ENCODE measurements around the gene NAALADL2.
"Not testable (repeated sequence)": the region's sequence is repeated elsewhere in the genome, so short reads cannot be mapped to it uniquely, and the experiment has no call there.

NAALADL2 gene

GRCh38 chr3:175591375-175591774, 732.2 kb downstream of the NAALADL2 start:
- no peak for DNase-seq (ENCODE audit: low read depth)

GRCh38 chr3:175593331-175593730, 734.2 kb downstream of the NAALADL2 start:
- DNase-seq (ENCODE audit: low read depth): no peak

- DNase-seq (ENCODE audit: low read depth): no peak
Observed at GRCh38 chr3:175598740-175599139, 739.6 kb downstream of the NAALADL2 start.

GRCh38 chr3:175601521-175601920, 742.4 kb downstream of the NAALADL2 start:
- no peak for DNase-seq (ENCODE audit: low read depth)

- no peak for DNase-seq (ENCODE audit: low read depth)
Observed at GRCh38 chr3:175605851-175606250, 746.7 kb downstream of the NAALADL2 start.

GRCh38 chr3:175606650-175607318, 747.6 kb downstream of the NAALADL2 start:
- DNase-seq (ENCODE audit: low read depth): no peak

DNA sequence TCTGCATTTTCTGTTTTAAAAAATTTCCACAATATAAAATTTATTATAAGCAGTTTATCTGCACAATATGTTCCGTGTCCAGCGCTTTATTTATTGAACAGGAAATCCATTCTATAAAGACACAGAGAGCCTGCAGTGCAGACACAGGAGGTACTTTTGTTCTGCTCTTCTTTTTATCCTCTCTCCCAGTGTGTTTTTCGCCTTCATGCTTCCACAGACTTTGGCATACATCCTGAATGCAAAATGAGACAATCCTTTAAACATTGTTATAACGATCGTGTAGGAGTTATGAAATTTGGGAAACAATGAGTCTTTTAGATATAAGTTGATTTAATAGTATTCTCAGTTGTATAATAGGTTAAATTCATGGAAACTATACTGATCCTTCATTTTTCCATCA, 749.2 kb downstream of the NAALADL2 start:
- no peak for DNase-seq (ENCODE audit: low read depth)

DNA sequence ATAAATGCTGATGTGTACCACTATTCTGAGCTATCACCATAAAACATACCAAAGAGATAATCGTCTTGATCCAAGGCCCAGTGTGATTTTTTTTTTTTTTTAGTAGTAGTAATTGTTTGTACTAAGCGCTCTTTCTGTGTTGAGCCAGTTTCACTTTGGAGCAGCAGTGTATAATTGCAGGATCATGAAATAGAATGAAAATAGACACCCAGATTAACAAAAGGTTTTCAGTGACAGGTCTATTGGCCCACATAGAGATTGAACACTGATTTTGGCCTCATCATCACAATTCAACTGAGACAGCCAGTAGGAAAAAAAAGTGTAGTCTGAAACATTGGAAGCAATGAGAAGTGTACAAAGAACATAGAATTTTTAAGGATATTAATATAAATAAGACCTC, 749.8 kb downstream of the NAALADL2 start:
- DNase-seq (ENCODE audit: low read depth): no peak

GRCh38 chr3:175612487-175613196, 753.5 kb downstream of the NAALADL2 start:
- DNase-seq (ENCODE audit: low read depth): no peak

DNA sequence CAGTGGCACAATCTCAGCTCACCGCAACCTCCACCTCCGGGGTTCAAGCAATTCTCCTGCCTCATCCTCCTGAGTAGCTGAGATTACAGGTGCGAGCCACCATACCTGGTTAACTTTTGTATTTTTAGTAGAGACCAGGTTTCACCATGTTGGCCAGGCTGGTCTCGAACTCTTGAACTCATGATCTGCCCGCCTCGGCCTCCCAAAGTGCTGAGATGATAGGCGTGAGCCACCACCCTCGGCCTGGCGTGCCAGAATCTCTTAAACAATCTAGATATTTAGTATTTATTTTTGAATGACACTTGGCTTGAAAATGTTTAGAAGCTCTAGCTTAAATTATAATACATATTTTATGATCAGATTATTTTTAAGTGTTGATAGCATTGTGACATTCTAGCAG, 755.0 kb downstream of the NAALADL2 start:
- DNase-seq (ENCODE audit: low read depth): not testable (repeated sequence)

GRCh38 chr3:175617247-175617646, 758.1 kb downstream of the NAALADL2 start:
- no peak for DNase-seq (ENCODE audit: low read depth)

DNA sequence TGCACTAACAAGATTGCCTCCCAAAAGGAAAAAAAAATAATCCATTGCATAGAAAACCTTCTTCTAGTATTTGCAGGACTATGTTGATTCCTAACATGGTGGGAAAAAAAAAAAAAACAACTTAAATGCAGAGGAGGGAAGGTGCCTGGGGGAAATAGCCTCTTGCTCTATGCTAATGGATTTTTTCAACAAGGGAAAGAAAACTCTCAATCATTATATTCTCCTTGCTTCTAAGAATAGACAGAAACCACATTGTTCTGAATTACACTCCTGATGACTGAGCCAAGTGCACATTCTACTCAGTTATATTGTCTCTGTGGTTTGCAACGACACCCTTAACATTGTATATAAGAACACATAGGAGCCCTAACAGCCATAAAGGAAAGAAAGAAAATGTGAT, 760.2 kb downstream of the NAALADL2 start:
- DNase-seq (ENCODE audit: low read depth): no peak

DNA sequence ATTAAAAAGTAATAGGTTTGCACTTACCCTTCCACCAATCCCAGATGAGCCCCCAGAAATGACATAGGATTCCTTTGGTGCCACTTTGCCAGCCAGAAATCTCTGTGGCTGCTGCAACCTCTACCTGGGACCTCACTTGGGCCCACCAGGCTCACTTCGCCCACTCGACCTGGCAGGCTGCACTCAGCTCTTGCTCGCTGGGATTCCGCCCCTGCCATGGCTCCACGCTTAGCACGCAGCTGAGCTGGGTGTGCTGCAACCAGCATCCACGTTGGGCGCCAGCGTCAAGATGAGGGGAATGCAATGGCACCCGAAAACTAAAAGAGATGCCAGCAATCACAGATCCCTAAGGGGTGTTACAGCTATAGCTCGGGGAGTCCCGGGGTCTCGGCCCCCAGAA, 761.0 kb downstream of the NAALADL2 start:
- no peak for DNase-seq (ENCODE audit: low read depth)

GRCh38 chr3:175620532-175620931, 761.4 kb downstream of the NAALADL2 start:
- DNase-seq (ENCODE audit: low read depth): no peak

- DNase-seq (ENCODE audit: low read depth): no peak
Observed at GRCh38 chr3:175640958-175641357, 781.8 kb downstream of the NAALADL2 start.

GRCh38 chr3:175646865-175647264, 787.7 kb downstream of the NAALADL2 start:
- DNase-seq (ENCODE audit: low read depth): no peak

DNA sequence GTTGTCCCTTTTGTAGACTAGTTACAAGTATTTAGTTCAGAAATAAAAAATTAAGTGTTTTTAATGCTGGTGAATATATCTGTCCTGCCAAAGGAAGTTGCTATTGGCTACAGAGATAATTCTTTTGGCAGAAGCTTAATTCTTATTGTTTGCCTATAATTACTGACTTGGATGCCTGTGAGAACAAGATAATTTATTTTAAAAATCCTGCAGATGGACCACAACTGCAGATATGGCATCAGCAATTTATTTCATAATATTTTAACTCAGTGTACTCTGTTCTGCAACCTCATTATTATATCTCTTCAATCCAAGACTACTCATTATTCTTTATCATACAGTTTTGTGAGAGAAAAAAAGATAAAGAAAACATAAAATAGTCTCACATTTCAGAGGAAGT, 789.8 kb downstream of the NAALADL2 start:
- DNase-seq (ENCODE audit: low read depth): no peak

- DNase-seq (ENCODE audit: low read depth): no peak
Observed at GRCh38 chr3:175651716-175652115, 792.6 kb downstream of the NAALADL2 start.

- no peak for DNase-seq (ENCODE audit: low read depth)
Observed at GRCh38 chr3:175655351-175655750, 796.2 kb downstream of the NAALADL2 start.

- DNase-seq (ENCODE audit: low read depth): no peak
Observed at GRCh38 chr3:175656461-175656860, 797.3 kb downstream of the NAALADL2 start.

DNA sequence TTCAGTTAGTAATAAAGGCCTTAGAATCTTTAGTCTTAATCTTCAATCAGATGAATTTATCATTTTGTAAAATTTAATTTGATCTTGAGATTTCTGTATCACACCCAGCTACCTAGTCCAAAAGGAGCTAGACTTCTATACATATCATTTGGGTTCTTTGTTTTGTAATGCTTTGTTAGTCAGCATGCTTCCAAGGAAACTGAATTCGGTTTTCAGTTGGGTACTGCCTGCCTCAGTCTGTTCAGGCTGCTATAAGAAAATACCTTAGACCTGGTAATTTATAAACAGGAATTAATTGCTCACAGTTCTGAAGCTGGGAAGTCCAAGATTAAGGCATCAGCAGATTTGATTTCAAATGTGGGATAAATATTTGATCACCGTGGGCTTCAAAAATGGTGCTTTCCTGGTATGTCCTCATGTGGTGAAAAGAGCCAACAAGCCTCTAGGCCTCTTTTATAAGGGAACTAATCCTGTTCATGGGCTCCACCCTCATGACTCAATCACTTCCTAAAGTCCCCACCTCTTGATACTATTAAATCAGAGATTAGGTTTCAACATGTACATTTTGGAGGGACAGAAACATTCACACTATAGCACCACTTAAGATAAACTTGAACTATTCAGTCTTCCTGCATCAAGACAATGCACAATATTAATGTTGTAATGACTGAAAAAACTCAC, 800.7 kb downstream of the NAALADL2 start:
- no peak for DNase-seq (ENCODE audit: low read depth)

DNA sequence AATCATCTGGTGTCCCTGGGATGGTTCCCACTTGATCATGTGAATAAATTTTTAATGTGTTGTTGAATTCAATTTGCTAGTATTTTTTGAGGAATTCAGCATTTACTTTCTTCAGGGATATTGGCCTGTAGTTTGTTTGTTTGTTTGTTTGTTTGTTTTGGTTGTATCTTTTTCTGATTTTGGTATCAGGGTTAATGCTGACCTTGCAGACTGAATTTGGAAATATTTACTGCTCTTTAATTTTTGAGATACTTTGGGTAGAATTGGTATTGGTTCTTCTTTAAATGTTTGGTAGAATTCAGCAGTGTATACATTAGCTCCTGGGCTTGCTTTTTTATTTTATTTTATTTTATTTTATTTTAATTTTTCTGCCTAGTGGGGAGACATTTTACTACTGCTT, 803.7 kb downstream of the NAALADL2 start:
- no peak for DNase-seq (ENCODE audit: low read depth)

GRCh38 chr3:175664911-175665310, 805.8 kb downstream of the NAALADL2 start:
- DNase-seq (ENCODE audit: low read depth): no peak
